K562 (cell line): Measurements from ENCODE around the gene R3HDM2. TPM values are rescaled to one million over a fixed set of nuclear protein-coding genes. Genes with fewer than 3 reads are reported as not detected.
A peak's percentile ranks its signal among the peaks of the same experiment; 100 is the strongest.

ENCODE experiments used
- ATAC-seq: fragments of 200-7000 bp; cut with Tn5 transposase; 3 replicates; pipeline ENCODE4 v1.9.1; 2020; ENCODE audit warnings: moderate library complexity
- BruUV-seq: library from RNA; stranded (reverse); fragments of 400-500 nt; replicated peaks from 2 replicates; lab custom pipeline; 2021; lab: Mats Ljungman, UMichigan
- CTCF ChIA-PET: fragments of 300-600 bp; formaldehyde crosslinking; extraction: SDS; loops from one replicate; lab custom pipeline; 2021; ENCODE audit warnings: low intra/inter-chr PET ratio; lab: Yijun Ruan, JAX
- POLR2A ChIA-PET: fragments of 300-600, 350-650 bp; sonication (Branson Sonifier 250); formaldehyde crosslinking; extraction: SDS; loops from one replicate; lab custom pipeline; 2021; ENCODE audit warnings: antibody characterized with exemption, inconsistent platforms; lab: Yijun Ruan, JAX
- DNase-seq, 4 experiments: peaks; one replicate each; pipeline versions ENCODE4 v3.0.0 to v3.0.0-alpha.2; 2011 to 2018; ENCODE audit warnings: low spot score in 3 of 4, mixed read lengths in 3 of 4; ENCODE audit errors: extremely low read depth in 1 of 4
- FAIRE-seq: peaks from 2 replicates; lab custom pipeline; 2011; peaks lifted over from hg19 to GRCh38; lab: Jason Lieb, UNC
- H2AFZ ChIP-seq: 2 replicates; pipeline ENCODE4 v1.6.0; 2011; ENCODE audit warnings: low read depth, low read length, control low read depth, inconsistent platforms
- H3K27ac ChIP-seq: fragments of 200-600 bp; 3 replicates; pipeline ENCODE4 v1.8.0; 2011; ENCODE audit warnings: low read depth, mild to moderate bottlenecking, control low read depth, inconsistent platforms, low read length, moderate library complexity, mixed read lengths; ENCODE audit errors: extremely low read depth
- H3K27me3 ChIP-seq, 2 experiments: fragments of 300-600 bp in 1 of 2; 2 replicates in 1 of 2; 3 replicates in 1 of 2; pipeline versions ENCODE4 v1.6.0 to v1.8.0; 2011; ENCODE audit warnings: inconsistent platforms in 2 of 2, low read length in 2 of 2, mild to moderate bottlenecking in 1 of 2, mixed read lengths in 1 of 2, moderate library complexity in 1 of 2; ENCODE audit not compliant: control insufficient read depth in 2 of 2, insufficient read depth in 2 of 2
- H3K36me3 ChIP-seq: fragments of 300-600 bp; 3 replicates; pipeline ENCODE4 v1.8.0; 2011; ENCODE audit warnings: mild to moderate bottlenecking, low read length, inconsistent platforms; ENCODE audit not compliant: control insufficient read depth, insufficient read depth
- H3K4me1 ChIP-seq, 2 experiments: fragments of 200-600 bp in 1 of 2; replicated peaks in 1 of 2; 2 replicates in 1 of 2; 3 replicates in 1 of 2; pipeline versions ENCODE4 v1.5.1 to v1.8.0; 2011; ENCODE audit warnings: inconsistent platforms in 2 of 2, low read length in 2 of 2, mild to moderate bottlenecking in 1 of 2, mixed read lengths in 1 of 2, moderate library complexity in 1 of 2; ENCODE audit not compliant: control insufficient read depth in 2 of 2, insufficient read depth in 2 of 2
- H3K4me2 ChIP-seq: 2 replicates; pipeline ENCODE4 v1.6.1; 2011; ENCODE audit warnings: low read length, control low read depth, inconsistent platforms, mixed read lengths; ENCODE audit not compliant: insufficient read depth
- H3K4me3 ChIP-seq: fragments of 200-600 bp; sonication (generic), shearing (Covaris generic); 2 replicates; pipeline ENCODE4 v1.5.1; 2016; ENCODE audit warnings: control low read depth, inconsistent platforms
- H3K79me2 ChIP-seq: fragments of 200-600 bp; 3 replicates; pipeline ENCODE4 v1.8.0; 2011; ENCODE audit warnings: low read length, inconsistent platforms; ENCODE audit not compliant: control insufficient read depth, insufficient read depth
- H3K9ac ChIP-seq, 2 experiments: 2 replicates each; pipeline versions ENCODE4 v1.6.0 to v1.6.1; 2011; ENCODE audit warnings: low read depth in 2 of 2, low read length in 2 of 2, control low read depth in 1 of 2, inconsistent platforms in 1 of 2, mild to moderate bottlenecking in 1 of 2, mixed read lengths in 1 of 2; ENCODE audit not compliant: insufficient read depth in 1 of 2
- H3K9me1 ChIP-seq: one replicate; pipeline ENCODE4 v1.6.0; 2011; ENCODE audit warnings: inconsistent platforms, mild to moderate bottlenecking, low read length, moderate library complexity; ENCODE audit not compliant: control insufficient read depth, insufficient read depth
- H3K9me3 ChIP-seq: replicated peaks from 2 replicates; pipeline ENCODE4 v1.5.1; 2011; ENCODE audit warnings: low read depth, low read length, inconsistent platforms; ENCODE audit not compliant: control insufficient read depth, insufficient read depth
- H4K20me1 ChIP-seq: replicated peaks from 2 replicates; pipeline ENCODE4 v1.6.1; 2011; ENCODE audit warnings: low read length, inconsistent platforms, mixed read lengths; ENCODE audit not compliant: control insufficient read depth, insufficient read depth
- ARID1B ChIP-seq: fragments of 450-650 bp; IDR thresholded peaks from 2 replicates; pipeline ENCODE4 v1.6.1; 2016; ENCODE audit warnings: antibody characterized with exemption, mild to moderate bottlenecking, inconsistent platforms
- CEBPB ChIP-seq: fragments of 450-650 bp; IDR thresholded peaks from 2 replicates; pipeline ENCODE4 v1.6.1; 2016; ENCODE audit warnings: missing genetic modification characterization, missing compliant biosample characterization
- DACH1 ChIP-seq: fragments of 450-650 bp; IDR thresholded peaks from 2 replicates; pipeline ENCODE4 v1.6.1; 2018; ENCODE audit not compliant: partially characterized antibody
- DIDO1 ChIP-seq: fragments of 450-650 bp; IDR thresholded peaks from 2 replicates; pipeline ENCODE4 v1.6.1; 2016; ENCODE audit warnings: low read depth, missing biosample characterization, missing genetic modification characterization
- DNMT1 ChIP-seq: fragments of 450-650 bp; IDR thresholded peaks from 2 replicates; pipeline ENCODE4 v1.6.1; 2016; ENCODE audit warnings: antibody characterized with exemption, mild to moderate bottlenecking
- TFAP4 ChIP-seq: sonication (generic); formaldehyde crosslinking; IDR thresholded peaks from 2 replicates; pipeline ENCODE4 v1.8.0; 2022; ENCODE audit warnings: missing genetic modification reagents, mild to moderate bottlenecking, moderate library complexity, borderline replicate concordance
- ZC3H4 ChIP-seq: sonication (generic); formaldehyde crosslinking; IDR thresholded peaks from 2 replicates; pipeline ENCODE4 v1.9.0; 2021; ENCODE audit warnings: missing genetic modification reagents, borderline replicate concordance
- whole genome bisulfite sequencing: fragments of 100-300 bp; shearing (Covaris generic); methylation state at CpG from one replicate; pipeline ENCODE4 v1.1.6; 2016; ENCODE audit warnings: low coverage, mixed read lengths; ENCODE audit not compliant: insufficient coverage; ENCODE audit errors: missing lambda C conversion rate; 5-methylcytosine and 5-hydroxymethylcytosine counted together
- in situ Hi-C: fragments of 300-500 bp; cut with MboI; formaldehyde crosslinking; loops from 4 replicates; pipeline ENCODE4 v1.15.0; 2018; ENCODE audit warnings: inconsistent platforms, mixed read lengths
- intact Hi-C: fragments of 100-400 bp; cut with micrococcal nuclease; formaldehyde crosslinking; loops from 2 replicates; pipeline ENCODE4 v1.14.2; 2022
- polyA plus RNA-seq, 8 experiments: library from polyadenylated mRNA; depleted of rRNA in 4 of 8; stranded (reverse) in 5 of 8; unstranded in 3 of 8; fragments of >200 nt; fragmentation: Nextera tagmentation in 2 of 8; fragmentation: Illumina TruSeq in 1 of 8; extraction: Ambion mirVana in 2 of 8; extraction: Trizol in 1 of 8; gene quantifications; 2 replicates each; pipeline versions ENCODE4 v1.2.1 to v1.2.3, GENCODE V29; 2011 to 2014; ENCODE audit warnings: inconsistent platforms in 1 of 8, missing spikeins in 1 of 8
- total RNA-seq, 7 experiments: library from RNA; depleted of rRNA in 6 of 7; stranded (reverse); fragments of >200 nt in 6 of 7; fragmentation: Illumina TruSeq in 2 of 7; extraction: Trizol in 2 of 7; gene quantifications; 2 replicates each; pipeline versions ENCODE4 v1.2.1 to v1.2.3, GENCODE V29; 2011 to 2021; ENCODE audit warnings: low replicate concordance in 1 of 7
- TF ChIP-seq, protein P1 (sequence below): fragments of 200-800 bp; sonication (Bioruptor generic); IDR thresholded peaks from 2 replicates; pipeline ENCODE4 v1.6.1; 2017; ENCODE audit warnings: missing genetic modification characterization, missing compliant biosample characterization
- TF ChIP-seq, protein P2 (sequence below): sonication (generic); formaldehyde crosslinking; IDR thresholded peaks from 2 replicates; pipeline ENCODE4 v1.8.0; 2022; ENCODE audit warnings: mild to moderate bottlenecking, missing genetic modification reagents
- TF ChIP-seq, protein P3 (sequence below): sonication (generic); formaldehyde crosslinking; IDR thresholded peaks from 2 replicates; pipeline ENCODE4 v1.4.0; 2020; ENCODE audit warnings: mild to moderate bottlenecking, missing genetic modification reagents

Gene R3HDM2
- total and polyA plus RNA-seq, 9 of the 15 experiments (the other 6 are each of a cell fraction or from before 2014, with no cell fraction given), result 3.3 to 18.8 (median 9.0) TPM

GRCh38 chr12:57342207-57342691, 88.6 kb downstream of the R3HDM2 start:
- peak overlapping the region in 1 of 2 experiments; percentile 81; a peak in 1 of 4 replicates for H3K9ac ChIP-seq
- H3K79me2 ChIP-seq, result no peaks in the 10 kb centered on the region
- POLR2A ChIA-PET, result interaction anchor here (0.6 to 2.1 kb wide), 9 partner anchors 8 to 66 kb away, joined by 3 to 10 read pairs (median 3); no protein-coding TSS in a partner anchor
- WGBS, result 28% methylated on average over 5 of the region's 7 CpGs
- H3K36me3 ChIP-seq, result no peaks in the 10 kb centered on the region
- intact Hi-C loops, result no loop called here
- H3K4me2 ChIP-seq, result peak overlapping the region; percentile 31; the same call in 1 of the 2 replicates
- DNase-seq (peak in 2 of 4 experiments; percentile 15 to 30), ATAC-seq (peak; percentile 86), FAIRE-seq (no peak)
- CTCF ChIA-PET, result interaction anchor here (0.6 kb wide), 1 partner anchor 14 kb away, joined by 3 read pairs; no protein-coding TSS in a partner anchor
- H3K9me3 ChIP-seq, result no peaks in the 10 kb centered on the region
- no peak overlapping the region for H2AFZ ChIP-seq
- no peaks in the 10 kb centered on the region for H3K9me1 ChIP-seq
- BruUV-seq, result no TSS peak
- no peaks in the 10 kb centered on the region for H3K27me3 ChIP-seq
- H3K27ac ChIP-seq, result no peak overlapping the region
- peaks cover 4 to 17% of the 10 kb centered on the region in 2 experiments for H3K4me1 ChIP-seq
- no peak overlapping the region for H3K4me3 ChIP-seq
- H4K20me1 ChIP-seq, result no peaks in the 10 kb centered on the region
- in situ Hi-C loops, result no loop called here
- peak; percentile 25 for TF ChIP-seq DACH1
- TF ChIP-seq DIDO1 (tag), result no peak
- TF ChIP-seq ARID1B, result 0 out of 2 replicates have a peak, but pooled peaks have one; percentile 21
- TF ChIP-seq, protein P1, sequence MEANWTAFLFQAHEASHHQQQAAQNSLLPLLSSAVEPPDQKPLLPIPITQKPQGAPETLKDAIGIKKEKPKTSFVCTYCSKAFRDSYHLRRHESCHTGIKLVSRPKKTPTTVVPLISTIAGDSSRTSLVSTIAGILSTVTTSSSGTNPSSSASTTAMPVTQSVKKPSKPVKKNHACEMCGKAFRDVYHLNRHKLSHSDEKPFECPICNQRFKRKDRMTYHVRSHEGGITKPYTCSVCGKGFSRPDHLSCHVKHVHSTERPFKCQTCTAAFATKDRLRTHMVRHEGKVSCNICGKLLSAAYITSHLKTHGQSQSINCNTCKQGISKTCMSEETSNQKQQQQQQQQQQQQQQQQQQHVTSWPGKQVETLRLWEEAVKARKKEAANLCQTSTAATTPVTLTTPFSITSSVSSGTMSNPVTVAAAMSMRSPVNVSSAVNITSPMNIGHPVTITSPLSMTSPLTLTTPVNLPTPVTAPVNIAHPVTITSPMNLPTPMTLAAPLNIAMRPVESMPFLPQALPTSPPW (CRISPR knock-in tag), result 0 out of 2 replicates have a peak, but pooled peaks have one; percentile 18
- TF ChIP-seq CEBPB (tag), result 0 out of 2 replicates have a peak, but pooled peaks have one; percentile 28
- TF ChIP-seq TFAP4 (CRISPR knock-in tag), result peak; percentile 58
- TF ChIP-seq, protein P2, sequence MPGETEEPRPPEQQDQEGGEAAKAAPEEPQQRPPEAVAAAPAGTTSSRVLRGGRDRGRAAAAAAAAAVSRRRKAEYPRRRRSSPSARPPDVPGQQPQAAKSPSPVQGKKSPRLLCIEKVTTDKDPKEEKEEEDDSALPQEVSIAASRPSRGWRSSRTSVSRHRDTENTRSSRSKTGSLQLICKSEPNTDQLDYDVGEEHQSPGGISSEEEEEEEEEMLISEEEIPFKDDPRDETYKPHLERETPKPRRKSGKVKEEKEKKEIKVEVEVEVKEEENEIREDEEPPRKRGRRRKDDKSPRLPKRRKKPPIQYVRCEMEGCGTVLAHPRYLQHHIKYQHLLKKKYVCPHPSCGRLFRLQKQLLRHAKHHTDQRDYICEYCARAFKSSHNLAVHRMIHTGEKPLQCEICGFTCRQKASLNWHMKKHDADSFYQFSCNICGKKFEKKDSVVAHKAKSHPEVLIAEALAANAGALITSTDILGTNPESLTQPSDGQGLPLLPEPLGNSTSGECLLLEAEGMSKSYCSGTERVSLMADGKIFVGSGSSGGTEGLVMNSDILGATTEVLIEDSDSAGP (CRISPR knock-in tag), result 0 out of 2 replicates have a peak, but pooled peaks have one; percentile 16
- TF ChIP-seq DNMT1, result no peak
- TF ChIP-seq, protein P3, sequence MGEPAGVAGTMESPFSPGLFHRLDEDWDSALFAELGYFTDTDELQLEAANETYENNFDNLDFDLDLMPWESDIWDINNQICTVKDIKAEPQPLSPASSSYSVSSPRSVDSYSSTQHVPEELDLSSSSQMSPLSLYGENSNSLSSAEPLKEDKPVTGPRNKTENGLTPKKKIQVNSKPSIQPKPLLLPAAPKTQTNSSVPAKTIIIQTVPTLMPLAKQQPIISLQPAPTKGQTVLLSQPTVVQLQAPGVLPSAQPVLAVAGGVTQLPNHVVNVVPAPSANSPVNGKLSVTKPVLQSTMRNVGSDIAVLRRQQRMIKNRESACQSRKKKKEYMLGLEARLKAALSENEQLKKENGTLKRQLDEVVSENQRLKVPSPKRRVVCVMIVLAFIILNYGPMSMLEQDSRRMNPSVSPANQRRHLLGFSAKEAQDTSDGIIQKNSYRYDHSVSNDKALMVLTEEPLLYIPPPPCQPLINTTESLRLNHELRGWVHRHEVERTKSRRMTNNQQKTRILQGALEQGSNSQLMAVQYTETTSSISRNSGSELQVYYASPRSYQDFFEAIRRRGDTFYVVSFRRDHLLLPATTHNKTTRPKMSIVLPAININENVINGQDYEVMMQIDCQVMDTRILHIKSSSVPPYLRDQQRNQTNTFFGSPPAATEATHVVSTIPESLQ, result no peak
- no peak for TF ChIP-seq ZC3H4 (CRISPR knock-in tag)
